H1 (cell line): ENCODE measurements around the gene TMEM39A. TPM values are rescaled to one million over a fixed set of nuclear protein-coding genes. Genes with fewer than 3 reads are reported as not detected.

Experiments used
- CTCF ChIA-PET: fragments of 300-600 bp; sonication (Branson Sonifier 250); formaldehyde crosslinking; loops from one replicate; lab custom pipeline; 2021; ENCODE audit not compliant: partially characterized antibody; lab: Charles Lee
- POLR2A ChIA-PET: fragments of 300-600 bp; sonication (Branson Sonifier 250); formaldehyde crosslinking; loops from one replicate; lab custom pipeline; 2021; ENCODE audit warnings: inconsistent platforms; ENCODE audit not compliant: partially characterized antibody; lab: Charles Lee
- DNase-seq, 2 experiments: peaks; one replicate each; pipeline versions ENCODE4 v3.0.0 to v3.0.0-alpha.2; 2010 to 2022; ENCODE audit warnings: low spot score in 2 of 2, low read depth in 1 of 2, mixed read lengths in 1 of 2
- FAIRE-seq: peaks from 2 replicates; lab custom pipeline; 2011; peaks lifted over from hg19 to GRCh38; lab: Jason Lieb, UNC
- H2AFZ ChIP-seq: 2 replicates; pipeline ENCODE4 v1.8.1; 2012; ENCODE audit warnings: low read length, inconsistent platforms
- H2AK5ac ChIP-seq: 2 replicates; pipeline ENCODE4 v1.6.1; 2013; ENCODE audit warnings: low read depth, low read length
- H2BK120ac ChIP-seq: replicated peaks from 2 replicates; pipeline ENCODE3; 2013; ENCODE audit warnings: low read depth, low read length, inconsistent platforms
- H2BK12ac ChIP-seq: 2 replicates; pipeline ENCODE4 v1.6.1; 2013; ENCODE audit warnings: low read depth, low read length
- H2BK15ac ChIP-seq: 2 replicates; pipeline ENCODE4 v1.6.1; 2013; ENCODE audit warnings: low read length
- H2BK20ac ChIP-seq: 2 replicates; pipeline ENCODE4 v1.6.1; 2013; ENCODE audit warnings: low read length
- H2BK5ac ChIP-seq: 2 replicates; pipeline ENCODE4 v1.6.1; 2013; ENCODE audit warnings: low read depth, low read length
- H3K14ac ChIP-seq: 2 replicates; pipeline ENCODE4 v1.6.1; 2013; ENCODE audit warnings: inconsistent platforms; ENCODE audit not compliant: insufficient read length
- H3K18ac ChIP-seq: 2 replicates; pipeline ENCODE4 v1.6.1; 2013; ENCODE audit warnings: low read length; ENCODE audit errors: extremely low read depth
- H3K23ac ChIP-seq: 2 replicates; pipeline ENCODE4 v1.6.1; 2013; ENCODE audit warnings: inconsistent platforms; ENCODE audit not compliant: insufficient read length
- H3K23me2 ChIP-seq: 2 replicates; pipeline ENCODE4 v1.6.1; 2013; ENCODE audit warnings: low read depth, low read length
- H3K27ac ChIP-seq: 2 replicates; pipeline ENCODE4 v1.6.1; 2011; ENCODE audit warnings: low read depth, low read length, inconsistent platforms
- H3K27me3 ChIP-seq, 4 experiments: replicated peaks in 1 of 4; 1 replicate in 1 of 4; 2 replicates in 3 of 4; pipeline versions ENCODE4 v1.6.1 to v1.8.1; 2011 to 2013; ENCODE audit warnings: low read length in 3 of 4, mild to moderate bottlenecking in 3 of 4, inconsistent platforms in 2 of 4, mixed read lengths in 2 of 4, moderate library complexity in 1 of 4; ENCODE audit not compliant: control insufficient read depth in 3 of 4, insufficient read depth in 3 of 4; ENCODE audit errors: extremely low read depth in 1 of 4
- H3K36me3 ChIP-seq, 4 experiments: 2 replicates each; pipeline versions ENCODE4 v1.6.1 to v1.8.1; 2011 to 2013; ENCODE audit warnings: mild to moderate bottlenecking in 4 of 4, low read length in 3 of 4, moderate library complexity in 2 of 4, control low read depth in 1 of 4, inconsistent platforms in 1 of 4; ENCODE audit not compliant: insufficient read depth in 4 of 4, control insufficient read depth in 2 of 4
- H3K4ac ChIP-seq: replicated peaks from 2 replicates; pipeline ENCODE3; 2013; ENCODE audit warnings: low read length, low read depth, mixed read lengths, inconsistent platforms; ENCODE audit not compliant: insufficient read length
- H3K4me1 ChIP-seq, 4 experiments: replicated peaks in 1 of 4; 1 replicate in 1 of 4; 2 replicates in 3 of 4; pipeline versions ENCODE4 v1.6.1 to v1.8.1; 2011 to 2013; ENCODE audit warnings: low read length in 3 of 4, inconsistent platforms in 2 of 4, mixed read lengths in 1 of 4; ENCODE audit not compliant: insufficient read depth in 4 of 4, control insufficient read depth in 3 of 4
- H3K4me2 ChIP-seq, 2 experiments: 2 replicates each; pipeline versions ENCODE4 v1.6.1 to v1.8.1; 2011 to 2013; ENCODE audit warnings: low read depth in 2 of 2, low read length in 2 of 2, control low read depth in 1 of 2, inconsistent platforms in 1 of 2, mild to moderate bottlenecking in 1 of 2; ENCODE audit not compliant: insufficient read depth in 1 of 2
- H3K4me3 ChIP-seq, 4 experiments: fragments of 200-600, 300-600 bp in 1 of 4; sonication (generic), shearing (Covaris generic), sonication (Bioruptor Twin) in 1 of 4; 2 replicates each; pipeline versions ENCODE4 v1.5.1 to v1.8.1; 2011 to 2016; ENCODE audit warnings: low read length in 4 of 4, low read depth in 3 of 4, control low read depth in 2 of 4, inconsistent platforms in 2 of 4, mild to moderate bottlenecking in 2 of 4, mixed read lengths in 1 of 4, moderate library complexity in 1 of 4; ENCODE audit not compliant: insufficient read depth in 2 of 4; ENCODE audit errors: extremely low read depth in 1 of 4
- H3K56ac ChIP-seq: replicated peaks from 2 replicates; pipeline ENCODE3; 2013; ENCODE audit warnings: low read depth, mild to moderate bottlenecking, mixed read lengths, low read length, inconsistent platforms; ENCODE audit not compliant: insufficient read length
- H3K79me1 ChIP-seq: 2 replicates; pipeline ENCODE4 v1.6.1; 2013; ENCODE audit warnings: low read depth, low read length, control low read depth
- H3K79me2 ChIP-seq, 2 experiments: 2 replicates each; pipeline versions ENCODE4 v1.6.1 to v1.8.1; 2012 to 2013; ENCODE audit warnings: low read length in 2 of 2, mild to moderate bottlenecking in 2 of 2, inconsistent platforms in 1 of 2; ENCODE audit not compliant: insufficient read depth in 2 of 2, control insufficient read depth in 1 of 2
- H3K9ac ChIP-seq, 4 experiments: replicated peaks in 1 of 4; 1 replicate in 1 of 4; 2 replicates in 3 of 4; pipeline versions ENCODE4 v1.6.1 to v1.8.1; 2011 to 2013; ENCODE audit warnings: low read depth in 3 of 4, low read length in 3 of 4, control low read depth in 2 of 4, mild to moderate bottlenecking in 2 of 4, moderate library complexity in 2 of 4, inconsistent platforms in 1 of 4; ENCODE audit errors: extremely low read depth in 1 of 4
- H3K9me3 ChIP-seq, 2 experiments: 2 replicates each; pipeline versions ENCODE4 v1.6.1 to v1.8.1; 2012 to 2013; ENCODE audit warnings: mild to moderate bottlenecking in 2 of 2, moderate library complexity in 2 of 2, control low read depth in 1 of 2, inconsistent platforms in 1 of 2, low read depth in 1 of 2, low read length in 1 of 2, mixed read lengths in 1 of 2; ENCODE audit not compliant: insufficient read depth in 2 of 2
- H4K20me1 ChIP-seq, 2 experiments: replicated peaks in 1 of 2; 2 replicates each; pipeline versions ENCODE3 to v1.8.1; 2011 to 2013; ENCODE audit warnings: inconsistent platforms in 2 of 2, low read length in 2 of 2, mild to moderate bottlenecking in 1 of 2; ENCODE audit not compliant: insufficient read depth in 2 of 2, control insufficient read depth in 1 of 2
- H4K5ac ChIP-seq: 2 replicates; pipeline ENCODE4 v1.6.1; 2013; ENCODE audit warnings: low read length, low read depth, mixed read lengths, inconsistent platforms; ENCODE audit not compliant: insufficient read length
- H4K8ac ChIP-seq: 2 replicates; pipeline ENCODE4 v1.8.0; 2013; ENCODE audit warnings: mild to moderate bottlenecking, moderate library complexity, low read length, inconsistent platforms; ENCODE audit not compliant: insufficient read depth; ENCODE audit errors: extremely low read depth
- H4K91ac ChIP-seq: replicated peaks from 2 replicates; pipeline ENCODE3; 2013; ENCODE audit warnings: low read length, mixed read lengths, inconsistent platforms; ENCODE audit not compliant: insufficient read length
- ASH2L ChIP-seq: fragments of 200-600, 300-600 bp; sonication (generic); IDR thresholded peaks from one replicate; pipeline ENCODE4 v1.7.1; 2017; ENCODE audit warnings: low read length
- CHD2 ChIP-seq: IDR thresholded peaks from 2 replicates; pipeline ENCODE4 v1.6.1; 2012; ENCODE audit warnings: low read length, improper control_type of control experiment
- CTBP2 ChIP-seq: IDR thresholded peaks from 2 replicates; pipeline ENCODE4 v1.7.0; 2011; ENCODE audit warnings: borderline replicate concordance, mild to moderate bottlenecking, moderate library complexity, mixed read lengths, low read length; ENCODE audit not compliant: insufficient read depth, insufficient read length
- EZH2 ChIP-seq: fragments of 200-600 bp; sonication (generic); IDR thresholded peaks from 2 replicates; pipeline ENCODE4 v1.7.1; 2012; ENCODE audit warnings: low read depth, mild to moderate bottlenecking, moderate library complexity, low read length, inconsistent platforms; ENCODE audit not compliant: severe bottlenecking
- GABPA ChIP-seq: IDR thresholded peaks from 2 replicates; pipeline ENCODE4 v1.6.1; 2011; ENCODE audit warnings: mild to moderate bottlenecking, low read length, moderate library complexity, borderline replicate concordance; ENCODE audit not compliant: insufficient read depth
- KDM5A ChIP-seq: fragments of 200-600 bp; IDR thresholded peaks from 2 replicates; pipeline ENCODE4 v1.7.1; 2012; ENCODE audit warnings: mild to moderate bottlenecking, low read length, inconsistent platforms, mixed read lengths
- RXRA ChIP-seq: IDR thresholded peaks from 2 replicates; pipeline ENCODE4 v1.6.1; 2011; ENCODE audit warnings: low read depth, mild to moderate bottlenecking, low read length, moderate library complexity; ENCODE audit not compliant: insufficient read depth
- SRF ChIP-seq: IDR thresholded peaks from 2 replicates; pipeline ENCODE4 v1.6.1; 2011; ENCODE audit warnings: mild to moderate bottlenecking, low read depth, low read length, moderate library complexity
- SUZ12 ChIP-seq: fragments of 200-600 bp; sonication (generic); IDR thresholded peaks from 2 replicates; pipeline ENCODE4 v1.6.1; 2012; ENCODE audit warnings: mild to moderate bottlenecking, inconsistent platforms, low read length, moderate library complexity, mixed read lengths
- TCF12 ChIP-seq: IDR thresholded peaks from 2 replicates; pipeline ENCODE4 v1.6.1; 2011; ENCODE audit warnings: low read depth, mild to moderate bottlenecking, low read length
- ZNF274 ChIP-seq: IDR thresholded peaks from 2 replicates; pipeline ENCODE4 v1.7.0; 2012; ENCODE audit warnings: low read length, borderline replicate concordance; ENCODE audit errors: extremely low read depth
- WGBS, 2 experiments: shearing (Covaris generic) in 1 of 2; methylation state at CpG; one replicate each; pipeline versions ENCODE4 v1.1.6 to v1.1.7; 2013 to 2015; ENCODE audit warnings: low lambda C conversion rate in 2 of 2, mixed read lengths in 2 of 2, inconsistent platforms in 1 of 2, low coverage in 1 of 2, missing lambda C conversion rate in 1 of 2; ENCODE audit not compliant: insufficient replicate concordance in 2 of 2, insufficient coverage in 1 of 2, insufficient read length in 1 of 2; ENCODE audit errors: extremely low coverage in 1 of 2, missing lambda C conversion rate in 1 of 2; 5-methylcytosine and 5-hydroxymethylcytosine counted together
- polyA plus RNA-seq, 7 experiments: library from polyadenylated mRNA; depleted of rRNA in 3 of 7; stranded (reverse) in 5 of 7; unstranded in 2 of 7; fragments of >200 nt in 5 of 7; fragments of 200-250 nt in 2 of 7; gene quantifications; 1 replicate in 5 of 7; 2 replicates in 1 of 7; 4 replicates in 1 of 7; pipeline versions ENCODE4 v1.2.1 to v1.2.3, GENCODE V29; 2011 to 2013; ENCODE audit warnings: missing spikeins in 2 of 7, mixed read lengths in 2 of 7
- total RNA-seq: library from RNA; stranded (reverse); fragmentation: NEBNext Ultra II Directional; extraction: Animal tissue kit (Norgen Biotek cat#: 25700); gene quantifications from 2 replicates; pipeline ENCODE4 v1.2.1, GENCODE V29; 2021
- TF ChIP-seq, protein P1 (sequence below): IDR thresholded peaks from 2 replicates; pipeline ENCODE4 v1.6.1; 2011; ENCODE audit warnings: low read depth, mild to moderate bottlenecking, low read length; ENCODE audit not compliant: insufficient read depth

Gene TMEM39A
- total and polyA plus RNA-seq, 2 of the 8 experiments (the other 6 are each of a cell fraction or from before 2014, with no cell fraction given), result 26.8 to 36.1 TPM

DNA sequence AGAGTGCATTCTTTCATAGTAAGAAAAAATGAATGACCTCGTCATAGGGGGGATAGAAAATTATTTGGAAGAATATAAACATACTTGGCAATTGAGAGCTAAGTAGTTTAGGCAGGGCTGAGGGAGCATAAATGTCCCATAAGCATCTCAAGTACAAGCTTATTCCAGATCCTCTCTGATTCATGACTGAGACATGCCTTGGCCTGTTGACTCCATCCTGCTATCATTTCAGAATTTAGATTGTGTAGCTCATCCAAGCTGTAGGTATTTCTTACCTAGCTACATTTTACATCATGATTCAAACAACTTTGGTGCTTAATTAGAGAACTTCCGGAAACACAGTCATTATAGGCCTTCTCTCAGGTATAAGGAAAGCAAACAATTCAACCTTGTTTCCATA is 17.7 kb upstream of the TMEM39A start:
- no peaks in the 10 kb centered on the region for H3K9me3 ChIP-seq
- no peak overlapping the region for H3K56ac ChIP-seq
- H3K4me2 ChIP-seq, result no peak overlapping the region
- DNase-seq, result no peak
- H2BK120ac ChIP-seq, result no peak overlapping the region
- FAIRE-seq, result no peak
- H2AK5ac ChIP-seq, result no peak overlapping the region
- no peak overlapping the region for H3K23ac ChIP-seq
- peaks cover 0 to 1% (median 0%) of the 10 kb centered on the region in 4 experiments; a peak in 1 of 7 replicates for H3K27me3 ChIP-seq
- 88% methylated on average over 2 of the region's 2 CpGs; no CpG with 5 or more reads in 1 of the 2 experiments for WGBS, 2 experiments
- no peak overlapping the region for H2BK15ac ChIP-seq
- TF ChIP-seq EZH2 (no peak), CHD2 (no peak), KDM5A (no peak), TCF12 (no peak), CTBP2 (no peak), RXRA (no peak), ASH2L (no peak), GABPA (no peak), SRF (no peak), SUZ12 (no peak), ZNF274 (no peak)
- TF ChIP-seq, protein P1, sequence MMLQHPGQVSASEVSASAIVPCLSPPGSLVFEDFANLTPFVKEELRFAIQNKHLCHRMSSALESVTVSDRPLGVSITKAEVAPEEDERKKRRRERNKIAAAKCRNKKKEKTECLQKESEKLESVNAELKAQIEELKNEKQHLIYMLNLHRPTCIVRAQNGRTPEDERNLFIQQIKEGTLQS, result no peak
- H4K91ac ChIP-seq, result no peak overlapping the region
- no peak overlapping the region for H2AFZ ChIP-seq
- peaks cover 0 to 3% of the 10 kb centered on the region in 2 experiments for H4K20me1 ChIP-seq
- H3K14ac ChIP-seq, result no peak overlapping the region
- H3K79me2 ChIP-seq, result no peaks in the 10 kb centered on the region
- H2BK12ac ChIP-seq, result no peak overlapping the region
- H3K9ac ChIP-seq, result no peak overlapping the region
- no peak overlapping the region for H2BK20ac ChIP-seq
- CTCF ChIA-PET, result interaction anchor here (1.8 kb wide), 1 partner anchor 14 kb away, joined by 5 read pairs; no protein-coding TSS in a partner anchor
- H3K4ac ChIP-seq, result no peak overlapping the region
- no peaks in the 10 kb centered on the region for H3K79me1 ChIP-seq
- H3K36me3 ChIP-seq, result peaks cover 0 to 23% (median 15%) of the 10 kb centered on the region in 4 experiments; a peak in 7 of 8 replicates
- no peak overlapping the region for H4K8ac ChIP-seq
- H3K23me2 ChIP-seq, result no peaks in the 10 kb centered on the region
- H3K4me3 ChIP-seq, result no peak overlapping the region
- POLR2A ChIA-PET, result no interaction called here
- H3K18ac ChIP-seq, result no peak overlapping the region
- no peak overlapping the region for H4K5ac ChIP-seq
- no peak overlapping the region for H3K27ac ChIP-seq
- H3K4me1 ChIP-seq, result no peaks in the 10 kb centered on the region
- no peak overlapping the region for H2BK5ac ChIP-seq
